Uterus (tissue), 2 donors: ENCODE results near the gene NCS1.

Experiments used
- CTCF ChIP-seq, 4 experiments: fragments of 200-600 bp in 2 of 4; fragments of 450-650 bp in 2 of 4; sonication (generic) in 2 of 4; IDR thresholded peaks; one replicate each; pipeline ENCODE4 v1.5.1; 2016 to 2019; ENCODE audit warnings: antibody characterized with exemption in 4 of 4, mild to moderate bottlenecking in 2 of 4, moderate library complexity in 1 of 4
- POLR2A ChIP-seq, 2 donors: fragments of 450-650 bp; IDR thresholded peaks; one replicate each; pipeline ENCODE4 v1.6.1; 2016; ENCODE audit warnings: antibody characterized with exemption in 2 of 2, mild to moderate bottlenecking in 1 of 2, moderate library complexity in 1 of 2

GRCh38 chr9:130245474-130245873 is 73.3 kb downstream of the NCS1 start:
- TF ChIP-seq CTCF (IDR thresholded peaks at IDR 0.05) (no peak), POLR2A (IDR thresholded peaks at IDR 0.05) (no peak)
